ENCODE data around the gene SCN8A. TPM values are rescaled to one million over a fixed set of nuclear protein-coding genes. Genes with fewer than 3 reads are reported as not detected.
"Not testable (repeated sequence)": the region's sequence is repeated elsewhere in the genome, so short reads cannot be mapped to it uniquely, and the experiment has no call there.

Gene SCN8A
- total RNA-seq, 1 donor, result 0.21 TPM

DNA sequence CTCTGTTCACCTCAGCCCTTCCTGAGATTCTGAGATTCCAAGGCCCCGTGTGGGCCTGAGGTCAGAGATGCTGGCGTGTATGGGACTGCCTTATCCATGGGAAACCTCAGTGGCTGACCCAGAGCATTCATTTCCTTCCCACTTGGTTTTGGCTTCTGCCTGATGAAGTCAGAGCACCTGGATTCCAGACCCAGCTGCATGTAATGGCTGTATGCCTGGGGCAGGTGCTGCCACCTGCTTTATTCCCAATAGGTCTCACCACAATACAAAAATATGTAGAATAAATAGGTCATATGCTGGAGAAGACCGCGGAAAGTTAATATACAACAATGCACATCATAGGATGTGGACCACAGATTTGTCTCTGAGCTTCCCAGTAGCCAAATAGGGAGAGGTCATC lies 231.9 kb downstream of the SCN8A start:
- H3K27me3 ChIP-seq (ENCODE audit: insufficient read depth, low read length), result no peaks in the 10 kb centered on the region
- no peaks in the 10 kb centered on the region for H3K9me3 ChIP-seq (ENCODE audit: low read depth, low read length)
- no peak overlapping the region for H3K4me3 ChIP-seq (ENCODE audit: low read length)
- peaks cover 40% of the 10 kb centered on the region for H3K4me1 ChIP-seq (ENCODE audit: insufficient read depth, low read length)

DNA sequence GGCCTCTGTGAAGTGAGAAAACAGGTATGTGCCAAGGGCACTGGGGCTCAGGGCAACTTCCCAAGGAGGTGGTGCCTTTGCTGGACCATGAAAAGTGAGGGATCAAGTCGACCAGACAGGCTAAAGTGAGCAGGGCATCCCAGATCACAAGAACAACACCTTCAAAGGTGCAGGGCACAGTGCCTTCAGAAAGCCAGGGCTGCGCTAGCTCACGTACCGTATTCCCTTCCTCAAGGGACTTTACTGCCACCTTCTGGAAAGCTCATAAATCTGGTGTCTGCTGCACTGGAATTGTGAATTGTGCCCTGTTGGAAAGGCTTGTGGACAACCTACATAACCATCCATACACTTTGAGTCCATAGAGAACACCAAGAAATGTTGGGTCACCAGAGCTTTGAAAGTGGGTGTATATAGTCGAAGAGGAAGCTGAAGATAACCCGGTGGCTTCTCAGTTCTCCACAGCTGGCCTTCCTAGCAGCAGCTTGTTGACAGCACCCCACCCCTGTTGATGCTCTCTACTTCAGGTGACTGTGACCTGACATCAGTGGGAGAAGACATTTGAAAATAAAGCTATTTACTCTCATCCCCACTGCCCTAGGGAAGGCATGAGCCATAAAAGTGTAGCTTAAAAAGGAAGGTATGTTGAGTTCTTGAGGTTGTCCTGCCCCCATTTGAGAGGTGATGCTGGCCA lies 233.0 kb downstream of the SCN8A start:
- Histone ChIP-seq H3K9me3 (ENCODE audit: low read depth, low read length) (no peaks in the 10 kb centered on the region), H3K4me1 (ENCODE audit: insufficient read depth, low read length) (peaks cover 49% of the 10 kb centered on the region), H3K27me3 (ENCODE audit: insufficient read depth, low read length) (no peaks in the 10 kb centered on the region), H3K4me3 (ENCODE audit: low read length) (no peak overlapping the region)

DNA sequence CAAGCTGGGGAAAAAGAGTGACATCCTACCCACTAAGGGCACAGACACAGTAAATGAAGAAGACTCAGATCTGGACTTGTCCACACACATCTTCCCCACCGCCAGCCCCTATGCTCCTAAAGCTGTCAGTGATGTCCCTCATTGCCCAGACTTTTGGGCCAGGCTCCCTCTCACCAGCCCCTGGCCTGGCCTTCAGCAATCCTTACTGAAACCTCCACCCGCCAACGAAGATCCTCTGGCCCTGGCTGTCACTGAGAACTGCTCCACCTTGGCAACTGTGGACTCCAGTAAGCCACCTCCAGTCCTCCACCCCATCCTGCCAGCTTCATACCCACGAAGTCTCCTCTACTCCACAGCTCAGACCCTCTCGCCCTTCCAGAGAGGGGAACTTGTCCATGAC lies 234.2 kb downstream of the SCN8A start:
- Histone ChIP-seq H3K4me1 (ENCODE audit: insufficient read depth, low read length) (peaks cover 49% of the 10 kb centered on the region), H3K27me3 (ENCODE audit: insufficient read depth, low read length) (no peaks in the 10 kb centered on the region), H3K9me3 (ENCODE audit: low read depth, low read length) (no peaks in the 10 kb centered on the region), H3K4me3 (ENCODE audit: low read length) (no peak overlapping the region)

DNA sequence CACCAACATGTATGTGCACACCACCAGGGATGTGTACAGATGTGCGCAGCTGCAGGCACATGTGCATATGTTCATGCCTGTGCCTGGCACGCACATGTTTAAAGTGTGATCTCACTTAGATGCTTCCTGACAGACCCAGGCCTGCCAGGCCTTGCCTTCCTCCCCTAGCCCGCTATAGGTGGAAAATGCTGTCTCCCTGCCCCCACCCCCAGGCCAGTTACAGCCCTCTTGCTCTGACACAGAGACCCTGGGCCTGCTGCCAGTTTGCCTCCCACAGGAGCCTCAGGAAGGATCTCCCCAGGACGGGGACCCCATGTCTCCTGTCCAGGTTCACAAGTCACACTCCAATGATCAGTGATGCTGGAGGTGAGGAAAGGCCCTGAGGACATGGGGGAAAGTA lies 235.8 kb downstream of the SCN8A start:
- Histone ChIP-seq H3K4me1 (ENCODE audit: insufficient read depth, low read length) (peaks cover 52% of the 10 kb centered on the region), H3K4me3 (ENCODE audit: low read length) (no peak overlapping the region), H3K27me3 (ENCODE audit: insufficient read depth, low read length) (no peaks in the 10 kb centered on the region), H3K9me3 (ENCODE audit: low read depth, low read length) (no peaks in the 10 kb centered on the region)

DNA sequence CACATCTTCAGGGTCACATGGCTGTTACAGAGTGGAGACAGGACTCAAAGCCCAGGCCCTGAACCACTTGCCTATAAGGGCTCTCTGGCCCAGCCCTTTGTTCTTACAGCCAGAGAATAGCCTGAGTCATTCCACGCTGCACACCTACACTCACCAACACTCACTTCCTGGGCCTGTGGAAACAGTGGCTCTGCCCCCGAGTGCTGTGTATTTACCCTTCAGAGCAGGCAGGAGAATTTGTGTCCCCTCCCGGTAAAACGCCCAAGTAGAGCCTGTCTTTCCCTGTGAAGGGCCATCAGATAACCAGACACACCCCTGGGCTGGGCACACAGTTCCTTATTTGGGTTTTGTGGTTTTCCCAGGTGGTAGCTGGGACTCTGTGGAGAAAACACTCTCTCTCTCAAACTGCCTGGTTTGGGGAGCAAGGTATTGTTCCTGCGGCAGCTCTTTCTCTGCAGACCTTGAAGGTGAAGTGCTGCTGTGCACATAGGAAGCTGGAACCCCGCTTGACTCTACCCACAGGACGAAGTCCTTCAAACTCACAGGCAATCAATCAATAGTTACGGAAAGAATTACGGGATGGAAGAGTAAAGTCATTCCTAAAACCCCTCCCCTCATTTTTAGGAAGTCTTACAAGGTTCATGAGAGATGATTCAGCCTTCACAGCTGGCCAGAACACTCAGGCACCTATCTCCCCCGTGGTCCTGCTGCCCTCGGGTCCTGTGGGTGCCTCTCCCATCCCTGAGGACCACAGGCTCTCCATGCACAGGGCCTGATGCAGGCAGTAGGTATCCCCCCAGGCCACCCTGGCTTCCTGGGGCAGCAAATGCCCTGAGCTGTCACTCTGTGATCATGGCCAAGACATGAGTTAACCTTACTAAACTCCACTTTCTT lies 237.1 kb downstream of the SCN8A start:
- H3K4me1 ChIP-seq (ENCODE audit: insufficient read depth, low read length), result peaks cover 59% of the 10 kb centered on the region
- no peaks in the 10 kb centered on the region for H3K9me3 ChIP-seq (ENCODE audit: low read depth, low read length)
- no peak overlapping the region for H3K4me3 ChIP-seq (ENCODE audit: low read length)
- no peaks in the 10 kb centered on the region for H3K27me3 ChIP-seq (ENCODE audit: insufficient read depth, low read length)

DNA sequence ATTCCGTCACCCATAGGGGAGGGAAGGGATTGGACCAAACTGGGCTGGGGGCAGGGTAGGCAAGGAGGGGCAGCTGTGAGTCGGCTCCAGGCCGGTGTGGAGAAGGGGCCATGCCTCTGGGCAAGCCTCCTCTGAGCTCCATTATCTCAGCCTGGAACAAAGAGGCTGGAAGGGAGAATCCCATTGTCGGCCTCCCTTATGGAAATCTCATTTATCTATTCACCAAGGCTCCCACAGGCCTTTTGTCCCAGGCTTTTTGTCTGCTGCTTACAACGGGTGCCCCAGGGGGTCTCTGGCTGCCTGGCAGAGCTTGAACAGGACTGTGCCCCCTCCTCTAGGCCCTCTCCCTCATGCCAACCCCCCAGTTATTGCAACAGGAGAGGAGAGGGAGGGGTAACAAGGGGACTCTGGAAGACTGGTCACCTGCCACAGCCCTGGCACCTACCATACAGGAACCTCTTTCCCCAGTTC lies 238.0 kb downstream of the SCN8A start:
- no peak overlapping the region for H3K4me3 ChIP-seq (ENCODE audit: low read length)
- H3K27me3 ChIP-seq (ENCODE audit: insufficient read depth, low read length), result no peaks in the 10 kb centered on the region
- peaks cover 66% of the 10 kb centered on the region for H3K4me1 ChIP-seq (ENCODE audit: insufficient read depth, low read length)
- H3K9me3 ChIP-seq (ENCODE audit: low read depth, low read length), result no peaks in the 10 kb centered on the region

DNA sequence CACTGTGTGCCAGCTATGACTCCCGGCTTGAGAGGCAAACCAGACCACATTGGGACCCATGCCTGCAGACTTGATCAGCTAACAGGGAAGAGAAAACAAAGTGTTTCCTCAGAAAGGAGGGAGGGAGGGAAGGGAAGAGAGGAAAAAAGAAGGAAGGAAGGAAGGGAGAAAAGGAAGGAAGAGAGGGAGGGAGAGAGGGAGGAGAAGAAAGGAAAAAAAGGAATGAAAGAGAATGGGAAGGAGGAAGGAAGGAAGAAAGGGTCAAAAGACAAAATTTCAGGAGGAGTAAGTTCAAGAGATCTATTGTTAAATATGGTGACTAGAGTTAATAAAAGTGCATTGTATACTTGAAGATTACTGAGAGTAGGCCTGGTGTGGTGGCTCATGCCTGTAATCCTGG lies 238.6 kb downstream of the SCN8A start:
- Histone ChIP-seq H3K9me3 (ENCODE audit: low read depth, low read length) (no peaks in the 10 kb centered on the region), H3K4me3 (ENCODE audit: low read length) (no peak overlapping the region), H3K4me1 (ENCODE audit: insufficient read depth, low read length) (peaks cover 72% of the 10 kb centered on the region), H3K27me3 (ENCODE audit: insufficient read depth, low read length) (no peaks in the 10 kb centered on the region)

DNA sequence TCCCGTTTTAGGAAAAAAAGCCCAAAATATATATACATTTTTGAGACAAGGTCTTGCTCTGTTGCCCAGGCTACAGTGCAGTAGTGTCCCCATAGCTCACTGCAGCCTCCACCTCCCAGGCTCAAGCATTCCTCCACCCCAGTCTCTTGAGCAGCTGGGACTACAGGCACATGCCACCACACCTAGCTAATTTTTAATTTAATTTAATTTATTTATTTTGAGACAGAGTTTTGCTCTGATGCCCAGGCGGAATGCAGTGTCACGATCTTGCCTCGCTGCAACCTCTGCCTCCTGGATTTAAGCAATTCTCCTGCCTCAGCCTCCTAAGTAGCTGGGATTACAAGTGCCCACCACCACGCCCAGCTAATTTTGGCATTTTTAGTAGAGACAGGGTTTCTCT lies 240.8 kb downstream of the SCN8A start:
- not testable (repeated sequence) for H3K27me3 ChIP-seq (ENCODE audit: insufficient read depth, low read length)

DNA sequence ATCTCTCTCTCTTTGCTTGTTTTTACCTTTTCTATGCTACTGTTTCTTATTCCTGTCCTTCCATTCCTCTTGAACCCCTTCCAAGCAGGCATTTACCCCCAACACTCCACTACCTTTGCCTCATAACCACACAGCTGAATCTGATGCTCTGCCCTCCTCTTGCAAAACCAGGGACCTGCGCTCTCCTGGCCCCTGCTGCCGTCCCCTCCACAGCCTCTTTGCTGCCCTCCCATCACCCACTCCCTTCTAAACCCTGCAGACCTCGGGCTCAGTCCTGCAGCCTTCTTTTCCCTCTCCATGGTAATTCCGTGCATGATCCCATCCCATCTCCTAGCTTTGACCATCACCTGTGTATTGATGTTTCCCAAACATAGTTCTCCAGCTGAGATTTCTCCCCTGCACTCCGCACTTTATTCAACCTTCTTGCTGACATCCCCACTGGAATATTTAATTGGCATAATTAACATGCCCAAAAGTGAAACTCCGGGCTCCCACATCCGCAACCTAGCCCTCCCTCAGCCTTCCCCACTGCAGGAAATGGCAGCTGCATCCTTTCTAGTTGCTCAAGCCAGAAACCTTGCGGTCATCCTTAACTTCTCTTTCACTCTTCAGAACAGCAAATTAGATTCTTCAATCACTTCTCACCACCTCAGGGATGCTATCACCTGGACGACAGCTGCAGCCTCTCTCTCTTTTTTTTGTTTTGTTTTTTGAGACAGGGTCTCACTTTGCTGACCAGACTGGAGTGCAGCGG lies 241.5 kb downstream of the SCN8A start:
- H3K4me1 ChIP-seq (ENCODE audit: insufficient read depth, low read length), result peaks cover 62% of the 10 kb centered on the region
- no peaks in the 10 kb centered on the region for H3K27me3 ChIP-seq (ENCODE audit: insufficient read depth, low read length)
- H3K4me3 ChIP-seq (ENCODE audit: low read length), result no peak overlapping the region

More for the DNA sequence above, 240.8 kb downstream of the SCN8A start:
- H3K4me3 ChIP-seq (ENCODE audit: low read length); H3K9me3 ChIP-seq (ENCODE audit: low read depth, low read length): not testable (repeated sequence)
- H3K4me1 ChIP-seq (ENCODE audit: insufficient read depth, low read length), result peaks cover 69% of the 10 kb centered on the region

DNA sequence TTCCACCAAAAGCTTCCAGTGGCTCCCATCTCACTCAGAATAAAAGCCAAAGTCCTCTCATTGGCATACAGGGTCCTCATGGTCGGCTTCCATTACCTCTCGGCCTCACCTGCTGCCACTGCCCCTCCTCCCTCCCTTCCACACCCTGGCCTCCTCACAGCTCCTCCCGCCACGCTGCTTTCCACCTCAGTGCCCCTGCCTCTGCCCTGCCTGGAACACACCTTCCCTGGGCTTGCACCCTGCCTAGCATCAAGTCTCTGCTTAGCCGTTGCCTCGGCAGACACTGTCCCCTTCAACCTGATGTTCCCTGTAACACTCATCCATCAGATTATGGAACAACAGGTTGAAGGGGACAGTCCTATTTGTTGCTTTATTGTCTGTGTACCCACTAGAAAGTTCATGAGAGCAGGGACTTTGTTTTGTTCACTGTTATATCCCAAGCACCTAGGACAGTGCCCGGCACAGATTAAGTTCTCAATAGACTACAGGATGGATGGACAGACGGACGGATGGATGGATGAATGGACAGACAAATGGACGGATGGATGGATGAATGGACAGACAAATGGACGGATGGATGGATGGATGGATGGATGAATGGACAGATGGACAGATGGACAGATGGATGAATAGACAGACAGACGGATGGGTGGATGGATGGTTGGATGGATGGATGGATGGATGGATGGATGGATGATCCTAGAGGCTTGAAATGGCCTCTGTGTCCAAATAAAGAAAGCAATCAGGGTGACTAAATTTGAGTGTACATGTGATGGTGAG lies 242.6 kb downstream of the SCN8A start:
- no peak overlapping the region for H3K4me3 ChIP-seq (ENCODE audit: low read length)
- no peaks in the 10 kb centered on the region for H3K27me3 ChIP-seq (ENCODE audit: insufficient read depth, low read length)
- peaks cover 51% of the 10 kb centered on the region for H3K4me1 ChIP-seq (ENCODE audit: insufficient read depth, low read length)

More for the DNA sequence above, 241.5 kb downstream of the SCN8A start:
- H3K9me3 ChIP-seq (ENCODE audit: low read depth, low read length), result no peaks in the 10 kb centered on the region

DNA sequence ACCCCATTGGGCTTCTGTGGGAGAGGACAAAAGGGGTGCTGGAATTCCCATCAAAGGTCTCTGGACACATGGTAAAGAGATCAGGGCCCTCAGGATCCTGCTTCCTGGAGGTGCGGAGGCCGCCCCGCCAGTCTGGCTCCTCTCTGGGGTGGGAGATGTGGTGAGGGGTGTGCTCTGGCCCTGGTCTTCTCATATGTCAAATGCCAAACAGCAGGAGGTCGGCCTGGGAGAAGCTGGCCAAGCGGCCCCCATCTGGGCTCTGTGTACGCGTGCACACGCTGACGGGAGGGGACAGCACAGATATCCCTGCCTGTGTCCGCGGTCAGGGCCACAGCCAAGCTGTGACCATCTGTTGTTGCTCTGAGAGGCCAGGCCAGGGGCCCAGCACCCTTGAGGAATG lies 243.4 kb downstream of the SCN8A start:
- Histone ChIP-seq H3K27me3 (ENCODE audit: insufficient read depth, low read length) (no peaks in the 10 kb centered on the region), H3K9me3 (ENCODE audit: low read depth, low read length) (no peaks in the 10 kb centered on the region), H3K4me3 (ENCODE audit: low read length) (no peak overlapping the region), H3K4me1 (ENCODE audit: insufficient read depth, low read length) (peaks cover 44% of the 10 kb centered on the region)

More for the DNA sequence above, 242.6 kb downstream of the SCN8A start:
- no peaks in the 10 kb centered on the region for H3K9me3 ChIP-seq (ENCODE audit: low read depth, low read length)

DNA sequence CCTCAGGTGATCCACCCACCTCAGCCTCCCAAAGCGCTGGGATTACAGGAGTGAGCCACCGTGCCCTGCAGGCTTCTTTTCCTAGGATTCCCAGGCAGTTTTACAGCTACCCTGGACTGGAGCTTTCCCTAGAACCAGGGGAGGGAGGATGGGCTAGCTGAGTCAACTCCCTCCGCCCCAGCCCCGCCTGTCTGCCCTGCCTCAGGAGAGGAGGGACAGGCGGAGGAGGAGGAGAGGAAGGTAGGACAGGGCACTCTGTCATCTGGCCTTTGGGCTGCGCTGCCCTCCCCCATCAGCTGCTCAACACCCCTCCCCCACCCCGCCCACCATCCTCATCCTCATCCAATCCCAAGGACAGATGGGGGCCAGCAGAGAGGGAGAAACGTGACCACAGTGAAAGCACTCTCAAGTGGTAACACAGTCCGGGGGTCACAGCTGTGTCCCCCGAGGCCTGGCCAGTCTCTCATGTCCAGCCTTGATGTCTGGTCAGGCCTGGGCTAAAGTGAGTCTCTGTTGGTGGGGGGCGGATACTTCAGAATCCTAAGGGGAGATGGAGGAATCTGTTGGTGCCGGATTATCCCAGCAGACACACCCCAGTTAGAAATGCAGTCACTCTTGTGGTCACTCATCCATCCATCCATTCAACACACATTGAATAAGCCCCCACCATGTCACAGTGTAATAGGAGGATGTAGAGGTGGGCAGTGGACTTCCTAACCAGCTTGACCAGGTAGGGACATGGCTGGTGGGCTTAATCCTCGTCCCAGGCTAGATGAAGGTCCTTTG lies 245.2 kb downstream of the SCN8A start:
- Histone ChIP-seq H3K4me1 (ENCODE audit: insufficient read depth, low read length) (peaks cover 44% of the 10 kb centered on the region), H3K27me3 (ENCODE audit: insufficient read depth, low read length) (no peaks in the 10 kb centered on the region), H3K4me3 (ENCODE audit: low read length) (no peak overlapping the region), H3K9me3 (ENCODE audit: low read depth, low read length) (no peaks in the 10 kb centered on the region)

DNA sequence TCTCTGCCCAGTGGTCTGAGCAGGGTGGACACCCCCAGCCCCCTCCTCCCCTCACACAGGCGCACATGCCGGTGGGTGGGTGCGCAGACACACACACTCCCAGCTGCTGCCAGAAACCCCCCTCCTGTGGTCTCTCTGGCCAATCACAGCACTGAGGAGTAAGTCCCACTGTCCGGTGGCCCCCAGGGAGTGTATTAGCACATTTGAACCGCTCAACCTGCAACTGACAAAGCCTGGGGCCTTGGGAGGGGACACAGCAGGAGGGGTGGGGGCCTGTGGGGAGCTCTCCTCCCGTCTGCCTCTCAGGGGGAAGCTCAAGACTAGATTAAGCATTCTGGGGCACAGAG lies 245.8 kb downstream of the SCN8A start:
- peaks cover 38% of the 10 kb centered on the region for H3K4me1 ChIP-seq (ENCODE audit: insufficient read depth, low read length)
- no peak overlapping the region for H3K4me3 ChIP-seq (ENCODE audit: low read length)
- no peaks in the 10 kb centered on the region for H3K27me3 ChIP-seq (ENCODE audit: insufficient read depth, low read length)
- H3K9me3 ChIP-seq (ENCODE audit: low read depth, low read length), result no peaks in the 10 kb centered on the region

DNA sequence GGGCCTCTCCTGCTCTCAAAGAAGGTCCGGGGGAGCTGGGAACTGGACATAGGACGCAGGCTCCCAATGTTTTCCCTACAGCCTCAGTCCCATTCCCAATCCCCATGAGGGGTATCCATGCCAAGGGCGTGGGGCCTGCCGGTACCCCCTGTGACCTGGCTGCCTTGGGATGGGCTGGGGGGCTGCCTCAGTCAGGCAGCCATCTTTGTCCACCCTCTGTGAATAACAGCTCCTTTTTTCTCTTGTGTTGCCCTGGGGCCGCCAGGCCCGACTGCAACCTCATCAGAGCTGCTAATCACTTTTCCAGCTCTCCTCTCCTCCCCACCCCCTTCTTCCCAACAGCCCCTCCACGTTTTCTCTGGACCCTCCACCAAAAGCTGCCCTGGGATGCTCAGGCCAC lies 246.3 kb downstream of the SCN8A start:
- Histone ChIP-seq H3K9me3 (ENCODE audit: low read depth, low read length) (no peaks in the 10 kb centered on the region), H3K27me3 (ENCODE audit: insufficient read depth, low read length) (no peaks in the 10 kb centered on the region), H3K4me1 (ENCODE audit: insufficient read depth, low read length) (peaks cover 33% of the 10 kb centered on the region), H3K4me3 (ENCODE audit: low read length) (no peak overlapping the region)

Measured in mononuclear cell (primary cell).